Renal cortex interstitium (tissue), 11 donors: ENCODE measurements around the gene RPL13. TPM values are rescaled to one million over a fixed set of nuclear protein-coding genes. Genes with fewer than 3 reads are reported as not detected.

Experiments
- DNase-seq, 11 donors: peaks; one replicate each; pipeline ENCODE4 v3.0.0-alpha.2; 2013; ENCODE audit warnings: low read depth in 9 of 11, low spot score in 4 of 11; ENCODE audit errors: extremely low read depth in 1 of 11
- polyA plus RNA-seq, 3 donors: library from polyadenylated mRNA; unstranded; fragments of 120-200 nt; gene quantifications; one replicate each; pipeline ENCODE4 v1.2.1, GENCODE V29; 2013; ENCODE audit not compliant: insufficient read length in 3 of 3

The RPL13 gene
- polyA plus RNA-seq, 3 donors = 1,503 to 2,429 (median 2,392) TPM

- DNase-seq = no peak
Observed at GRCh38 chr16:89537549-89537925, 22.9 kb upstream of the RPL13 start.

- no peak for DNase-seq
Observed at GRCh38 chr16:89538286-89538685, 22.2 kb upstream of the RPL13 start.

GRCh38 chr16:89540557-89540956, 19.9 kb upstream of the RPL13 start:
- no peak for DNase-seq

DNA sequence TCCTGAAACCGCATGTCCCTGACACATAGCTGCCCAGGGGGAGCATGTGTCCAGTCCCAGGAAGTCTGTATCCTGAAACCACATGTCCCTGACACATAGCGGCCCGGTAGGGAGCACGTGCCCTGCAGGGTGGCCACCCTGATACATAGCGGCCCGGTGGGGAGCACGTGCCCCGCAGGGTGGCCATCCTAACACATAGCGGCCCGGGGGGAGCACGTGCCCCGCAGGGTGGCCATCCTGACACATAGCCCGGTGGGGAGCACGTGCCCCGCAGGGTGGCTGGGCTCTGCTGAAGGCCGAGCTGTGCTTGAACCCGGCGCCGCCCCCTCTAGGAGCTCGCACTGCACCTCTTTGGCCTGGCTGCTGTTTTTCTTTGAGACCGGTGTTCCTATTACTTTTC, 18.7 kb upstream of the RPL13 start:
- no peak for DNase-seq

DNA sequence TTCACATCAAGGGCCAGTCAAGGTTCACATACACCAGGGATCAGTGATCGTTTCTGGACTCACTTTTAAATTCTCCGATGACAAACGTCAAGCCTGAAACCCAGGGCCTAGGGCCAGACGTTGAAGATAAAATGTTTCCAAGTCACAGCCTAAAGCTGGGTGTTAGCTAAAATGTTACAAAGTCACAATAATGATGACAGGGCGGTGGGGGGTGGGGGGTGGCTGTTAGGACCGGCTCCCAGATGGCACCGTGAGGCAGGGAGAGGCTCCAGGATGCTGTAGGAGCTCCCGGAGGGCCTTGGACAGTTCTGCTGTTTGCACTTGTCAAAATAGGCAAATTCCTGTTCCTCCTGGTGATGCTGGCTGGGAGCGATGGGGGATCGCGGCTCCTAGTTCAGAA, 16.4 kb upstream of the RPL13 start:
- no peak for DNase-seq

- no peak for DNase-seq
Observed at GRCh38 chr16:89544713-89545043, 15.8 kb upstream of the RPL13 start.

- DNase-seq = peak in 1 of 11 donors; percentile 35
Observed at GRCh38 chr16:89545044-89545830, 15.2 kb upstream of the RPL13 start.

DNA sequence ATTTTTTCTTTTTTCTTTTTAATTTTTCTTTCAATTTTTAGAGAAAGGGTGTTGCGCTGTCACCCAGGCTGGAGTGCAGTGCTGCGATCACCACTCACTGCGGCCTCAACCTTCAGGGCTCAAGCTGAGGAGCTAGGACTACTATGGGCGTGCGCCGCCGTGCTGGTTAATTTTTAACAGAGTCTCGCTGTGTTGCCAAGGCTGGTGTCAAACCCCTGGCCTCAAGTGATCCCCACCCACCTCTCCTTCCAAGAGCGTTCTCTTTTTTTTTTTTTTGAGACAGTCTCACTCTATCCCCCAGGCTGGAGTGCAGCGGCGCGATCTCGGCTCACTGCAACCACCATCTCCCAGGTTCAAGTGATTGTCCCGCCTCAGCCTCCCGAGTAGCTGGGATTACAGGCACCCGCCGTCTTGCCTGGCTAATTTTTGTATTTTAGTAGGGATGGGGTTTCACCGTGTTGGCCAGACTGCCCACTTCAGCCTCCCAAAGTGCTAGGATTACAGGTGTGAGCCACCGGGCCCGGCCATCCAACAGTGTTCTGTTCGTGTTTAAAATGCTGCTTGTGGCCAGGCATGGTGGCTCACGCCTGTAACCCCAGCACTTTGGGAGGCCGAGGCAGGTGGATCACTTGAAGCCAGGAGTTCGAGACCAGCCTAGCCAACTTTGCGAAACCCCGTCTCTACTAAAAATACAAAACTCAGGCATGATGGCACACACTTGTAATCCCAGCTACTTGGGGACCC, 14.5 kb upstream of the RPL13 start:
- DNase-seq = peak in 2 of 11 donors; percentile 27 to 46

DNA sequence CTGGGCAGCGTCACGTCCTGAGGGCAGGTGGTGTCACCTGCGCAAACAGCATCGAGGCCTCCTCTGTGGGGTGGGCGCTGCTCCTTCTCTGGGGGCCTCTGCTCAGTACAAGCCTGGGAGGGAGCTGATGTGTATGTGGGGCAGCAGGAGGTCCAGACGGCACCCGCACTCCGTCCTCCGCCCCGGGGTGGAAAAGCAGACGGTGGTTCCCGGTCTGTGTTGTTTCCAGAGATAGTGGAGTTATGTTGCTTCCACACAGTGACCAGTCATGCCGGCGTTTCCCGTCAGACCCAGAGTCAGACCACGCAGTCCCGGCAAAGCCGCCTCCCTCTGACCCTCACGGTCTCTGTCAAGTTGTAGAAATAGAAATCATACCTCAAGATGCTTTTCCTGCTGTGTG, 13.7 kb upstream of the RPL13 start:
- no peak for DNase-seq

GRCh38 chr16:89547291-89547690, 13.2 kb upstream of the RPL13 start:
- DNase-seq = no peak

- no peak for DNase-seq
Observed at GRCh38 chr16:89547860-89548259, 12.6 kb upstream of the RPL13 start.

GRCh38 chr16:89548344-89549006, 12.0 kb upstream of the RPL13 start:
- DNase-seq = no peak

DNA sequence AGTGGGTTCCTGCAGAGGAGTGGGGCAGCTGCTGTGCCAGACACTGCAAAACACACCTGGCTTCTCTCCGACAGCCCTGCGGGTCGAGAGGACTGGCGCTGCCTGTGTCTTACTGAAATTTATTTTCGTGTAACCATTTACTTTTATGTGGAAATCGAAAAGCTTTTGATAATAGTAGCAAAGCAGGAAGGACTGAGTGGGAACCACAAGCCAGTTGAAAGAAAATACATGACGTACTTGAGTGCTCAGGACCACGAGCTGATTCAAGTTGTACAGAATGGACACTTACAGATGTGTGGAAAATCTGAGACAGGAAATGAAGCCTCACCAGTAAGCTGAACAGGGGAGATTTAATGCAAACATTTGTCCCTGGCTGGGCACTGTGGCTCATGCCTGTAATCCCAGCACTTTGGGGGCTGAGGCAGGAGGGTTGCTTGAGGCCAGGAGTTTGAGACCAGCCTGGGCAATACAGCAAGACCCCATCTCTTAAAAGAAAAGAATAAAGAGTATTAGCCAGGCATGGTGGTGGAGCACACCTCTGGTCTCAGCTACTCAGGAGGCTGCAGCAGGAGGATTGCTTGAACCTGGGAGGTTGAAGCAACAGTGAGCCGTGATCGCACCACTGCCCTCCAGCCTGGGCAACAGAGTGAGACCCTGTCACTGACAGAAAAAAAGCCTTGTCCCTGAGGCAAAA, 11.3 kb upstream of the RPL13 start:
- DNase-seq = no peak

DNA sequence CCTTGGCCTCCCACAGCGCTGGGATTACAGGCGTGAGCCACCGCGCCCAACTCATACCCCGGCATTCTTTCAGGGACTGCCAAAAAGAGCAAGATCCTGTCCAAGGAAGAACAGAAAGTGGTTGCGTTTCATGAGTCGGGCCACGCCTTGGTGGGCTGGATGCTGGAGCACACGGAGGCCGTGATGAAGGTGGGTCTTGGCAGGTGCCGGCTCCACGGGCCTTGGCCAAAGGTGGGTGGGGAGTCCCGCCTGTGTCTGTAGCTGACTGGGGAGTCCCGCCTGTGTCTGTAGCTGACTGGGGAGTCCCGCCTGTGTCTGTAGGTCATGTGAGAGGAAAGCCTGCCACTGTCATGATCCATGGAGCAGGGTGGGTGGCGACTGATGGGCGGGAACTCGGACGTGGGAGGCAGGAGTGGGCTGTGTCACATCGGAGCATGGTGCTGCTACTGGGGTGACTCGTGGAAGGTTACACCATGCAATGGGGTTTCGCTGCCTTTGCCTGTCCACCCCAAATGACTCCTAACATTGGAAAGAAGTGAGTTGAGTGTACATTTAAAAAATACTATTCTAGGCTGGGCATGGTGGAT, 10.0 kb upstream of the RPL13 start:
- DNase-seq = no peak

DNA sequence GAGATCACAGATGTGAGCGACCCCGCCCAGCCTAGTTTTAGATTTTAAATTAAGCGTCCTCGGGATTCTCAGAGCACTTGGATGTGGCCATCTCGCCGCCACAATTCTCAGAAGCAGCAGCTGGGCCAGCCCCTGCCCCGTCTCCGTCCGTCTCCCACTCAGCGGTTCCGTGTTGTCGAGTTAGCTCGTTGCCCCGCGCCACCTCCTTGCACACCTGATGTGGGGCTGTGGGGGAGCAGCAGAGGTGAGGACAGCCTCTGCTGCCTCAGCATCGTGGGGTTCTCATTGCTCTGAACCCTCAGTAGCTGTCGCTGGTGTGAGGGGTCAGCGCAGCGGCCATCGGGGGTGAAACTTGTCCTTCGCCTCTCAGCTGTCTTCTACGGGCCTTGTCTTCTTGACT, 8.2 kb upstream of the RPL13 start:
- DNase-seq = no peak

- no peak for DNase-seq
Observed at GRCh38 chr16:89552913-89553312, 7.6 kb upstream of the RPL13 start.

DNA sequence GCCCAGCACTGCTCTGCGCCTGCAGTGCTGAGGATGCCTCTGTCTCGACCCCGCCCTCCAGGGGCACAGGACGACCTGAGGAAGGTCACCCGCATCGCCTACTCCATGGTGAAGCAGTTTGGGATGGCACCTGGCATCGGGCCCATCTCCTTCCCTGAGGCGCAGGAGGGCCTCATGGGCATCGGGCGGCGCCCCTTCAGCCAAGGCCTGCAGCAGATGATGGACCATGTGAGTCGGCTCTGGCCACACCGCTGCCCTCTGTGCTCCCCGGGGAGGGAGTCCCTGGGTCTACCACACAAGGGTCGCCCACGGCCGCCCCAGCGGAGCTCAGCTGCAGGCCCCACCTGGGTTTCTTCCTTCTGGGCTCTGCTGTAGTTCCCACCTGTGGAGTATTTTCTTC, 6.7 kb upstream of the RPL13 start:
- DNase-seq = no peak

DNA sequence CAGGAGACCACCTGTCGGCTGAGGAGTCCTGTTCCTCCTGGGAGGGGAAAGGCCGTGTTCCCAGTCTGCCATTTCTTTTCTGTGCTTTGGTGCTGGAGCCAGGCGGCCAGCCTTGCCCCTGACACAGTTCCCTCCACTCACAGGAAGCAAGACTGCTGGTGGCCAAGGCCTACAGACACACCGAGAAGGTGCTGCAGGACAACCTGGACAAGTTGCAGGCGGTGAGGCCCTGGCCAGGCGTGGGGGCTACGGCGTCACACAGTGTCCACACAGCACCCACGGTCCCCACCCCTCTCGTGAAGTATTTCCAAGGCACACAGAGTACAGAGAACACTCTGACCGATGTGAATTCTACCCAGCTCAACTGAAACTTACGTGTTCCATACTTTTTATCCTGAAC, 6.1 kb upstream of the RPL13 start:
- DNase-seq = no peak

- no peak for DNase-seq
Observed at GRCh38 chr16:89555265-89555664, 5.2 kb upstream of the RPL13 start.
